ENCODE results near the gene XBP1. TPM values are rescaled to one million over a fixed set of nuclear protein-coding genes. Genes with fewer than 3 reads are reported as not detected.

XBP1 gene
- total and polyA plus RNA-seq, 10 of the 15 experiments (the other 5 are each of a cell fraction or from before 2014, with no cell fraction given), result 44.5 to 313 (median 149) TPM

DNA sequence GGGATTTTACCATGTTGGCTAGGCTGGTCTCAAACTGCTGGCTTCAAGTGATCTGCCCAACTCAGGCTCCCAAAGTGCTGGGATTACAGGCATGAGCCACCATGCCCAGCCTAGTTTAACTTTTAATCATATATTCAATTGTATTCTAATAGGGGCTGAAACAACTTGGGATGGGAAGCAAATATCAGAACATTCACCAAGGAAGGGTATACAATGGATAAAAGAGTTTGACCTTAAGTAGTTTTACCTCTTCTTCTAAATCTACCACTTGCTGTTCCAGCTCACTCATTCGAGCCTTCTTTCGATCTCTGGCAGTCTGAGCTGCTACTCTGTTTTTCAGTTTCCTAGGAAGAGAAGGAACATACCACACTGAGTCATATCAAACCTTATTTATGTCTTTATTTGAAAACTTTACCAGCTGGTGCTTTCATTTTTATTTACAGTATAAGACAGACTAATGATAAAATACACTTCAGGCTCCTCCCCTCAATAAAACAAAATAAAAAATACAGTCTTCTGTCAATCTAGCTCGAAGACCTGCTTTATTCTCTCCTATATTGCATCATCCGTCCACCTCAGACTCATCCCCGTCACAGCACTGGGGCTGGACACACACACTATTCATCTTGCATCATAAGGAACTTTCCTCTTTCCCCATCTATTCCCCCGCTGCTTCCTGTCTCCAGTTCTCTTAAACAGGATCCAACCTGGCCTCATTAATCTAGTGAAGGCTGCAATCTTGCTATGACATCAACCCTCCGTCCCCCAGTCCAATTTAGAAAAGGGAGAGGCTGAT lies 1.4 kb downstream of the XBP1 start:
- Histone ChIP-seq H3K36me3 (ENCODE audit: control insufficient read depth in 2 of 2, insufficient read depth in 2 of 2, low read length in 1 of 2) (peaks cover 8 to 23% of the 10 kb centered on the region in 2 experiments), H3K27me3 (replicated peaks in 1 of 2; ENCODE audit: control insufficient read depth in 2 of 2, insufficient read depth in 2 of 2, low read length in 1 of 2) (no peaks in the 10 kb centered on the region), H3K9ac (ENCODE audit: control insufficient read depth, insufficient read depth, low read length) (peak overlapping the region; percentile 99), H2AFZ (ENCODE audit: control insufficient read depth, low read depth, low read length) (no peak overlapping the region), H3K4me1 (ENCODE audit: control insufficient read depth, insufficient read depth, low read length) (peaks cover 19% of the 10 kb centered on the region), H3K9me3 (replicated peaks; ENCODE audit: control insufficient read depth, insufficient read depth, low read length) (no peaks in the 10 kb centered on the region), H3K79me2 (ENCODE audit: control insufficient read depth, insufficient read depth, low read length) (peaks cover 70% of the 10 kb centered on the region), H3K4me2 (ENCODE audit: control insufficient read depth, insufficient read depth) (peak overlapping the region; percentile 39), H4K20me1 (ENCODE audit: control insufficient read depth, insufficient read depth) (no peaks in the 10 kb centered on the region), H3K4me3 (peak overlapping the region; percentile 83), H3K27ac (ENCODE audit: control insufficient read depth, insufficient read depth) (peak overlapping the region; percentile 95)
- ChIA-PET RAD21 (ENCODE audit: unreplicated experiment) (interaction anchor here (0.7 to 7.8 kb wide), 13 partner anchors 9 to 571 kb away, joined by 3 to 74 read pairs (median 5); partner anchors contain the start of gene CCDC117), SMC1A (ENCODE audit: uncharacterized antibody, unreplicated experiment) (interaction anchor here (0.7 to 12.5 kb wide), 13 partner anchors 8 to 406 kb away, joined by 3 to 130 read pairs (median 7); partner anchors contain the start of genes CCDC117, CHEK2 and HSCB), POLR2A (interaction anchor here (0.6 to 7.5 kb wide), 16 partner anchors 9 to 1089 kb away, joined by 3 to 78 read pairs (median 5); partner anchors contain the start of gene CCDC117), CTCF (interaction anchor here (0.6 to 5.3 kb wide), 14 partner anchors 8 to 368 kb away, joined by 3 to 26 read pairs (median 4); no protein-coding TSS in a partner anchor)
- peak; percentile 12 for ATAC-seq
- no TSS peak for BruUV-seq (replicated peaks)
- in situ Hi-C loops (cut with MboI), result no loop called here
- peak; percentile 88 for FAIRE-seq
- no peak for DNase-seq (ENCODE audit: low read depth, low spot score)
- WGBS (ENCODE audit: insufficient coverage, insufficient replicate concordance, low lambda C conversion rate, missing lambda C conversion rate), result under 1% methylated on average over 7 of the region's 7 CpGs
- intact Hi-C loops (cut with micrococcal nuclease; ENCODE audit: unreplicated experiment), result loop anchor here (10.0 kb wide), 1 partner anchor 124 kb away; the partner anchor contains the start of gene TTC28
- TF ChIP-seq SP1 (IDR thresholded peaks at IDR 0.05; ENCODE audit: low read depth, low read length) (no peak), KDM1A (IDR thresholded peaks at IDR 0.05; ENCODE audit: borderline replicate concordance) (no peak), ZNF217 (IDR thresholded peaks at IDR 0.05) (no peak), NRF1 (conservative IDR thresholded peaks at IDR 0.05; ENCODE audit: low read depth, low read length) (no peak), TARDBP (IDR thresholded peaks at IDR 0.05; ENCODE audit: borderline replicate concordance) (no peak), HCFC1 (IDR thresholded peaks at IDR 0.05; ENCODE audit: low read length) (no peak), IKZF1 (conservative IDR thresholded peaks at IDR 0.05) (0 out of 2 replicates have a peak, but pooled peaks have one; percentile 36), HDAC6 (IDR thresholded peaks at IDR 0.05; ENCODE audit: unreplicated experiment) (no peak), FOXM1 (IDR thresholded peaks at IDR 0.05; ENCODE audit: low read depth, low read length) (peak; percentile 60), MTA2 (IDR thresholded peaks at IDR 0.05; ENCODE audit: low read depth) (no peak), STAT3 (IDR thresholded peaks at IDR 0.05; ENCODE audit: low read depth, low read length) (no peak), HDGF (IDR thresholded peaks at IDR 0.05) (no peak), NR2C2 (IDR thresholded peaks at IDR 0.05; ENCODE audit: borderline replicate concordance, control insufficient read depth, insufficient read length, low read depth) (no peak)
- TF ChIP-seq, protein P1, sequence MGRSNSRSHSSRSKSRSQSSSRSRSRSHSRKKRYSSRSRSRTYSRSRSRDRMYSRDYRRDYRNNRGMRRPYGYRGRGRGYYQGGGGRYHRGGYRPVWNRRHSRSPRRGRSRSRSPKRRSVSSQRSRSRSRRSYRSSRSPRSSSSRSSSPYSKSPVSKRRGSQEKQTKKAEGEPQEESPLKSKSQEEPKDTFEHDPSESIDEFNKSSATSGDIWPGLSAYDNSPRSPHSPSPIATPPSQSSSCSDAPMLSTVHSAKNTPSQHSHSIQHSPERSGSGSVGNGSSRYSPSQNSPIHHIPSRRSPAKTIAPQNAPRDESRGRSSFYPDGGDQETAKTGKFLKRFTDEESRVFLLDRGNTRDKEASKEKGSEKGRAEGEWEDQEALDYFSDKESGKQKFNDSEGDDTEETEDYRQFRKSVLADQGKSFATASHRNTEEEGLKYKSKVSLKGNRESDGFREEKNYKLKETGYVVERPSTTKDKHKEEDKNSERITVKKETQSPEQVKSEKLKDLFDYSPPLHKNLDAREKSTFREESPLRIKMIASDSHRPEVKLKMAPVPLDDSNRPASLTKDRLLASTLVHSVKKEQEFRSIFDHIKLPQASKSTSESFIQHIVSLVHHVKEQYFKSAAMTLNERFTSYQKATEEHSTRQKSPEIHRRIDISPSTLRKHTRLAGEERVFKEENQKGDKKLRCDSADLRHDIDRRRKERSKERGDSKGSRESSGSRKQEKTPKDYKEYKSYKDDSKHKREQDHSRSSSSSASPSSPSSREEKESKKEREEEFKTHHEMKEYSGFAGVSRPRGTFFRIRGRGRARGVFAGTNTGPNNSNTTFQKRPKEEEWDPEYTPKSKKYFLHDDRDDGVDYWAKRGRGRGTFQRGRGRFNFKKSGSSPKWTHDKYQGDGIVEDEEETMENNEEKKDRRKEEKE (IDR thresholded peaks at IDR 0.05), result no peak
- TF ChIP-seq, protein P2, sequence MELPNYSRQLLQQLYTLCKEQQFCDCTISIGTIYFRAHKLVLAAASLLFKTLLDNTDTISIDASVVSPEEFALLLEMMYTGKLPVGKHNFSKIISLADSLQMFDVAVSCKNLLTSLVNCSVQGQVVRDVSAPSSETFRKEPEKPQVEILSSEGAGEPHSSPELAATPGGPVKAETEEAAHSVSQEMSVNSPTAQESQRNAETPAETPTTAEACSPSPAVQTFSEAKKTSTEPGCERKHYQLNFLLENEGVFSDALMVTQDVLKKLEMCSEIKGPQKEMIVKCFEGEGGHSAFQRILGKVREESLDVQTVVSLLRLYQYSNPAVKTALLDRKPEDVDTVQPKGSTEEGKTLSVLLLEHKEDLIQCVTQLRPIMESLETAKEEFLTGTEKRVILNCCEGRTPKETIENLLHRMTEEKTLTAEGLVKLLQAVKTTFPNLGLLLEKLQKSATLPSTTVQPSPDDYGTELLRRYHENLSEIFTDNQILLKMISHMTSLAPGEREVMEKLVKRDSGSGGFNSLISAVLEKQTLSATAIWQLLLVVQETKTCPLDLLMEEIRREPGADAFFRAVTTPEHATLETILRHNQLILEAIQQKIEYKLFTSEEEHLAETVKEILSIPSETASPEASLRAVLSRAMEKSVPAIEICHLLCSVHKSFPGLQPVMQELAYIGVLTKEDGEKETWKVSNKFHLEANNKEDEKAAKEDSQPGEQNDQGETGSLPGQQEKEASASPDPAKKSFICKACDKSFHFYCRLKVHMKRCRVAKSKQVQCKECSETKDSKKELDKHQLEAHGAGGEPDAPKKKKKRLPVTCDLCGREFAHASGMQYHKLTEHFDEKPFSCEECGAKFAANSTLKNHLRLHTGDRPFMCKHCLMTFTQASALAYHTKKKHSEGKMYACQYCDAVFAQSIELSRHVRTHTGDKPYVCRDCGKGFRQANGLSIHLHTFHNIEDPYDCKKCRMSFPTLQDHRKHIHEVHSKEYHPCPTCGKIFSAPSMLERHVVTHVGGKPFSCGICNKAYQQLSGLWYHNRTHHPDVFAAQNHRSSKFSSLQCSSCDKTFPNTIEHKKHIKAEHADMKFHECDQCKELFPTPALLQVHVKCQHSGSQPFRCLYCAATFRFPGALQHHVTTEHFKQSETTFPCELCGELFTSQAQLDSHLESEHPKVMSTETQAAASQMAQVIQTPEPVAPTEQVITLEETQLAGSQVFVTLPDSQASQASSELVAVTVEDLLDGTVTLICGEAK (IDR thresholded peaks at IDR 0.05; ENCODE audit: borderline replicate concordance), result no peak

Data from GM12878 (cell line).